ENCODE measurements around the gene PDCD4. TPM values are rescaled to one million over a fixed set of nuclear protein-coding genes. Genes with fewer than 3 reads are reported as not detected.

The PDCD4 gene
- total RNA-seq, 1 donor from 2014 or later, result 79.9 TPM

- no peak overlapping the region for H3K27ac Mint-ChIP-seq (ENCODE audit: unreplicated experiment)
- no peaks in the 10 kb centered on the region for H3K79me2 ChIP-seq (ENCODE audit: insufficient read depth, low read length)
- no peaks in the 10 kb centered on the region for H3K4me1 Mint-ChIP-seq (ENCODE audit: low read depth, unreplicated experiment)
- H3K27me3 Mint-ChIP-seq (ENCODE audit: low read depth, unreplicated experiment), result no peaks in the 10 kb centered on the region
- H3K27me3 ChIP-seq (ENCODE audit: insufficient read depth, low read length), result no peaks in the 10 kb centered on the region
- TF ChIP-seq CTCF (IDR thresholded peaks at IDR 0.05; ENCODE audit: insufficient read depth, low read depth, low read length), result no peak
- TF ChIP-seq EZH2 (IDR thresholded peaks at IDR 0.05; ENCODE audit: insufficient read depth, low read length), result no peak
- H2AFZ ChIP-seq (ENCODE audit: low read depth, low read length), result no peak overlapping the region
- no peak overlapping the region for H3K4me2 ChIP-seq (ENCODE audit: low read length)
- peaks cover 5% of the 10 kb centered on the region for H3K4me1 ChIP-seq (ENCODE audit: insufficient read depth, low read length)
- no peaks in the 10 kb centered on the region for H3K9me3 ChIP-seq (ENCODE audit: insufficient read depth, low read depth, low read length)
- no peak overlapping the region for H3K4me3 ChIP-seq (ENCODE audit: insufficient read depth, low read depth, low read length)
- peaks cover 12% of the 10 kb centered on the region for H3K36me3 Mint-ChIP-seq (ENCODE audit: low read depth, unreplicated experiment)
- no peak overlapping the region for H3K27ac ChIP-seq (ENCODE audit: low read depth, low read length)
- no peak for FAIRE-seq
- H4K20me1 ChIP-seq (ENCODE audit: insufficient read depth, low read length), result no peaks in the 10 kb centered on the region
- no peak for DNase-seq (ENCODE audit: low read depth)
- H3K4me3 Mint-ChIP-seq (ENCODE audit: unreplicated experiment), result no peak overlapping the region
- H3K9ac ChIP-seq (ENCODE audit: low read length), result no peak overlapping the region
- H3K9me3 Mint-ChIP-seq (ENCODE audit: unreplicated experiment), result no peaks in the 10 kb centered on the region
- peaks cover 11% of the 10 kb centered on the region for H3K36me3 ChIP-seq (ENCODE audit: insufficient read depth, low read length)
Measured at GRCh38 chr10:110887560-110887959, 15.8 kb downstream of the PDCD4 start.

- Histone ChIP-seq H2AFZ (ENCODE audit: low read depth, low read length) (no peak overlapping the region), H3K36me3 (ENCODE audit: insufficient read depth, low read length) (peaks cover 17% of the 10 kb centered on the region), H3K79me2 (ENCODE audit: insufficient read depth, low read length) (no peaks in the 10 kb centered on the region), H3K9me3 (ENCODE audit: insufficient read depth, low read depth, low read length) (no peaks in the 10 kb centered on the region), H3K27ac (ENCODE audit: low read depth, low read length) (no peak overlapping the region), H3K4me3 (ENCODE audit: insufficient read depth, low read depth, low read length) (no peak overlapping the region), H3K9ac (ENCODE audit: low read length) (no peak overlapping the region), H4K20me1 (ENCODE audit: insufficient read depth, low read length) (no peaks in the 10 kb centered on the region), H3K4me1 (ENCODE audit: insufficient read depth, low read length) (no peaks in the 10 kb centered on the region), H3K4me2 (ENCODE audit: low read length) (no peak overlapping the region), H3K27me3 (ENCODE audit: insufficient read depth, low read length) (no peaks in the 10 kb centered on the region)
- Mint-ChIP-seq H3K27ac (ENCODE audit: unreplicated experiment) (no peak overlapping the region), H3K4me1 (ENCODE audit: low read depth, unreplicated experiment) (no peaks in the 10 kb centered on the region), H3K27me3 (ENCODE audit: low read depth, unreplicated experiment) (no peaks in the 10 kb centered on the region), H3K9me3 (ENCODE audit: unreplicated experiment) (no peaks in the 10 kb centered on the region), H3K36me3 (ENCODE audit: low read depth, unreplicated experiment) (peaks cover 6% of the 10 kb centered on the region), H3K4me3 (ENCODE audit: unreplicated experiment) (no peak overlapping the region)
- no peak for FAIRE-seq
- TF ChIP-seq EZH2 (IDR thresholded peaks at IDR 0.05; ENCODE audit: insufficient read depth, low read length), result no peak
- no peak for TF ChIP-seq CTCF (IDR thresholded peaks at IDR 0.05; ENCODE audit: insufficient read depth, low read depth, low read length)
- no peak for DNase-seq (ENCODE audit: low read depth)
Measured at GRCh38 chr10:110892602-110893288, 21.0 kb downstream of the PDCD4 start.

- no peak for TF ChIP-seq EZH2 (IDR thresholded peaks at IDR 0.05; ENCODE audit: insufficient read depth, low read length)
- peak; percentile 61 for TF ChIP-seq CTCF (IDR thresholded peaks at IDR 0.05; ENCODE audit: insufficient read depth, low read depth, low read length)
- no peak overlapping the region for H3K27ac Mint-ChIP-seq (ENCODE audit: unreplicated experiment)
- DNase-seq (ENCODE audit: low read depth), result peak; percentile 31
- FAIRE-seq, result no peak
- no peaks in the 10 kb centered on the region for H3K27me3 ChIP-seq (ENCODE audit: insufficient read depth, low read length)
- H3K27ac ChIP-seq (ENCODE audit: low read depth, low read length), result no peak overlapping the region
- H3K4me3 ChIP-seq (ENCODE audit: insufficient read depth, low read depth, low read length), result no peak overlapping the region
- H3K27me3 Mint-ChIP-seq (ENCODE audit: low read depth, unreplicated experiment), result no peaks in the 10 kb centered on the region
- H2AFZ ChIP-seq (ENCODE audit: low read depth, low read length), result no peak overlapping the region
- no peaks in the 10 kb centered on the region for H4K20me1 ChIP-seq (ENCODE audit: insufficient read depth, low read length)
- H3K9ac ChIP-seq (ENCODE audit: low read length), result no peak overlapping the region
- H3K4me3 Mint-ChIP-seq (ENCODE audit: unreplicated experiment), result no peak overlapping the region
- no peaks in the 10 kb centered on the region for H3K9me3 Mint-ChIP-seq (ENCODE audit: unreplicated experiment)
- H3K9me3 ChIP-seq (ENCODE audit: insufficient read depth, low read depth, low read length), result no peaks in the 10 kb centered on the region
- H3K4me1 Mint-ChIP-seq (ENCODE audit: low read depth, unreplicated experiment), result peaks cover 4% of the 10 kb centered on the region
- H3K79me2 ChIP-seq (ENCODE audit: insufficient read depth, low read length), result no peaks in the 10 kb centered on the region
- peaks cover 5% of the 10 kb centered on the region for H3K4me1 ChIP-seq (ENCODE audit: insufficient read depth, low read length)
- no peak overlapping the region for H3K4me2 ChIP-seq (ENCODE audit: low read length)
- peaks cover 17% of the 10 kb centered on the region for H3K36me3 ChIP-seq (ENCODE audit: insufficient read depth, low read length)
- peaks cover 6% of the 10 kb centered on the region for H3K36me3 Mint-ChIP-seq (ENCODE audit: low read depth, unreplicated experiment)
Measured at GRCh38 chr10:110893559-110894179, 21.9 kb downstream of the PDCD4 start.

All from astrocyte (in vitro differentiated cells and primary cell).